Naive thymus-derived CD8-positive, alpha-beta T cell (primary cell): ENCODE results near the gene CHRNA10. TPM values are rescaled to one million over a fixed set of nuclear protein-coding genes. Genes with fewer than 3 reads are reported as not detected.
"Not testable (repeated sequence)": the region's sequence is repeated elsewhere in the genome, so short reads cannot be mapped to it uniquely, and the experiment has no call there.

Experiments used
- ATAC-seq, 2 donors: fragments of 150-1000 bp; cut with Tn5 transposase in 1 of 2; sonication (Bioruptor Pico), chemical (Tn5 transposase) in 1 of 2; 1 replicate in 1 of 2; 2 replicates in 1 of 2; pipeline ENCODE4 v1.10.0; 2021; ENCODE audit warnings: mild to moderate bottlenecking in 2 of 2, moderate library complexity in 2 of 2
- POLR2A ChIA-PET: fragments of 350-600 bp; sonication (Branson Sonifier 250); formaldehyde crosslinking; loops from one replicate; lab custom pipeline; 2021; ENCODE audit warnings: antibody characterized with exemption; lab: Charles Lee
- DNase-seq, 10 donors: peaks; one replicate each; pipeline versions ENCODE4 v3.0.0 to v3.0.0-alpha.2; 2020 to 2022
- H3K27ac Mint-ChIP-seq, 10 donors: one replicate each; pipeline ENCODE4 v1.8.0; 2020 to 2022; ENCODE audit warnings: mild to moderate bottlenecking in 10 of 10, mixed read lengths in 10 of 10, moderate library complexity in 4 of 10, inconsistent platforms in 1 of 10
- H3K27me3 Mint-ChIP-seq, 5 donors: one replicate each; pipeline ENCODE4 v1.8.0; 2021 to 2022; ENCODE audit warnings: mixed read lengths in 5 of 5
- H3K36me3 Mint-ChIP-seq, 3 donors: one replicate each; pipeline ENCODE4 v1.8.0; 2020 to 2022; ENCODE audit warnings: mixed read lengths in 3 of 3, mild to moderate bottlenecking in 2 of 3, inconsistent platforms in 1 of 3
- H3K4me1 Mint-ChIP-seq, 4 donors: one replicate each; pipeline ENCODE4 v1.8.0; 2021 to 2022; ENCODE audit warnings: mixed read lengths in 4 of 4
- H3K4me3 Mint-ChIP-seq, 10 donors: one replicate each; pipeline ENCODE4 v1.8.0; 2020 to 2022; ENCODE audit warnings: mild to moderate bottlenecking in 10 of 10, mixed read lengths in 10 of 10, moderate library complexity in 6 of 10, inconsistent platforms in 1 of 10
- H3K9me3 Mint-ChIP-seq, 9 donors: one replicate each; pipeline ENCODE4 v1.8.0; 2020 to 2022; ENCODE audit warnings: mixed read lengths in 9 of 9, mild to moderate bottlenecking in 3 of 9, inconsistent platforms in 1 of 9, moderate library complexity in 1 of 9
- polyA plus RNA-seq, 3 donors: library from polyadenylated mRNA; unstranded; fragments of 300-500 nt; fragmentation: Illumina TruSeq; gene quantifications; one replicate each; pipeline ENCODE4 v1.2.3, GENCODE V29; 2021
- total RNA-seq, 8 experiments: library from RNA in 2 of 8; stranded (reverse) in 2 of 8; gene quantifications; one replicate each; pipeline ENCODE4 v1.2.3 and lab custom pipeline; 2021 to 2026

The CHRNA10 gene
- total and polyA plus RNA-seq, 5 experiments from 2014 or later, result 0.15 to 5.1 (median 2.0) TPM; not detected in 1

- H3K9me3 Mint-ChIP-seq, result no peaks in the 10 kb centered on the region
- no peak overlapping the region for H3K4me3 Mint-ChIP-seq
- peaks cover 0 to 5% (median 0%) of the 10 kb centered on the region in 4 donors for H3K4me1 Mint-ChIP-seq
- peaks cover 0 to 22% (median 8%) of the 10 kb centered on the region in 3 donors for H3K36me3 Mint-ChIP-seq
- DNase-seq, result no peak
- POLR2A ChIA-PET, result no interaction called here
- ATAC-seq, result no peak
- H3K27me3 Mint-ChIP-seq, result peaks cover 4 to 12% (median 5%) of the 10 kb centered on the region in 5 donors
- no peak overlapping the region for H3K27ac Mint-ChIP-seq
These were observed 8.3 kb downstream of the CHRNA10 start for GRCh38 chr11:3662856-3663255.

DNA sequence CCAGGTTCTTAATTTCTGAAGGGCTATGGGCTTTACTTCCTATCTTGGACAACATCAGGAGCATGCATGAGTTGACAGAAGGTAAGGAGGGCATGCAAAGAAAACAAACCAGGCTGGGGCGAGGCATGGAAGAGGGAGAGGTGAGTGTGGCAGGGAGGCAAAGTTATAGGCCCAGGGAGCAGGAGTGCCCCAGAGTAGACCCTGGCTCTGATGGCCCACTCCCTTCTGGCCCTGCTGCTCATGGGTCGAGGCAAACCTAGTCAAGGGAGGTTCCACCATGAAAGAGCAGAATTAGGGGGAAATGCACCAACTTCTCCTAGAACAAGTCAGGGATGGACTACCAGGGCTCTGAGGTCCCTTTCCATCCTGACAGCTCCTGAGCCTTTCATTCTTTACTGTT is 10.2 kb downstream of the CHRNA10 start:
- peaks cover 0 to 5% (median 0%) of the 10 kb centered on the region in 4 donors for H3K4me1 Mint-ChIP-seq
- no peak overlapping the region for H3K4me3 Mint-ChIP-seq
- H3K27me3 Mint-ChIP-seq, result peaks cover 5 to 12% (median 6%) of the 10 kb centered on the region in 5 donors
- H3K36me3 Mint-ChIP-seq, result peaks cover 0 to 18% (median 4%) of the 10 kb centered on the region in 3 donors
- H3K27ac Mint-ChIP-seq, result no peak overlapping the region
- H3K9me3 Mint-ChIP-seq, result no peaks in the 10 kb centered on the region
- POLR2A ChIA-PET, result no interaction called here
- ATAC-seq (no peak), DNase-seq (peak in 1 of 10 donors; percentile 6)

DNA sequence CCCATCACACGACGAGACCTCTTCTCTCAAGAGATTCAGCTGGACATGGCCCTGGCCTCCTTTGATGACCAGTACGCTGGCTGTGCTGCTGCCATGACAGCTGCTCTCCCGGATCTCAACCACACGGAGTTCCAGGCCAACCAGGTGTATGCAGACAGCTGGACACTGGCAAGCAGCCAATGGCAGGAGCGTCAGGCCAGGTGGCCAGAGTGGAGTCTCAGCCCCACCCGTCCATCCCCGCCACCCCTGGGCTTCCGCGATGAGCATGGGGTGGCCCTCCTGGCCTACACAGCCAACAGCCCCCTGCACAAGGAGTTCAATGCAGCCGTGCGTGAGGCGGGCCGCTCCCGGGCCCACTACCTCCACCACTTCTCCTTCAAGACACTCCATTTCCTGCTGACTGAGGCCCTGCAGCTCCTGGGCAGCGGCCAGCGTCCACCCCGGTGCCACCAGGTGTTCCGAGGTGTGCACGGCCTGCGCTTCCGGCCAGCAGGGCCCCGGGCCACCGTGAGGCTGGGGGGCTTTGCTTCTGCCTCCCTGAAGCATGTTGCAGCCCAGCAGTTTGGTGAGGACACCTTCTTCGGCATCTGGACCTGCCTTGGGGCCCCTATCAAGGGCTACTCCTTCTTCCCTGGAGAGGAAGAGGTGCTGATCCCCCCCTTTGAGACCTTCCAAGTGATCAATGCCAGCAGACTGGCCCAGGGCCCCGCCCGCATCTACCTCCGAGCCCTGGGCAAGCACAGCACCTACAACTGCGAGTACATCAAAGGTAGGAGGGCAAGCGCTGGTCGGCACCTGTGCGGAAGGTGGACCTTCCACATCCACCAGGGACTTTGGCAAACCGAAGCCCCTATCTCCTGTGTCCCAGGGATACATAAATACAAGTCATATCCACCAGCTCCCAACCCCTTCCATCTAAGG is 11.3 kb downstream of the CHRNA10 start:
- Mint-ChIP-seq H3K9me3 (no peaks in the 10 kb centered on the region), H3K4me1 (peaks cover 0 to 2% (median 0%) of the 10 kb centered on the region in 4 donors), H3K4me3 (no peak overlapping the region), H3K27me3 (peaks cover 6 to 12% (median 11%) of the 10 kb centered on the region in 5 donors), H3K36me3 (peaks cover 0 to 7% (median 4%) of the 10 kb centered on the region in 3 donors), H3K27ac (no peak overlapping the region)
- DNase-seq (peak in 1 of 10 donors; percentile 55), ATAC-seq (no peak)
- POLR2A ChIA-PET, result no interaction called here

DNA sequence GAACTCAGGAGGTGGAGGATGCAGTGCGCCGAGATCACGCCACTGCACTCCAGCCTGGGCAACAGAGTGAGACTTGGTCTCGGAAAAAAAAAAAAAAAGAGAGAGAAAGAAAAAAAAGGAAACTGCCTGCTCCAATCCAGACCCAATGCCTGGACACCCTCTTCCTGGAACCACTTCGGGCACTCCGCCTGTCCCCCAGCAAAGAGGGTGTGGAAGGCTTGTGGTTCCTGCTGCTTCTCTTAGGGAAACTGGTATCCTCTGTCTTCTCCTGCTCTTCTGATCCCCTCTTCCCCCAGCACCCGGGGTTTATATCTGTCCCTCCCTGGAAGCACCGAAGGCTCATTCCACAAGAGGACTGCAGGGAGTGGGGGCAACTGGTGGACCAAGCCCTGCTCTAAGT is 12.9 kb downstream of the CHRNA10 start:
- no peaks in the 10 kb centered on the region for H3K4me1 Mint-ChIP-seq
- POLR2A ChIA-PET, result no interaction called here
- no peak for ATAC-seq
- H3K27me3 Mint-ChIP-seq, result peaks cover 6 to 12% (median 12%) of the 10 kb centered on the region in 5 donors
- no peak overlapping the region for H3K27ac Mint-ChIP-seq
- DNase-seq, result peak in 1 of 10 donors; percentile 36
- H3K9me3 Mint-ChIP-seq, result no peaks in the 10 kb centered on the region
- H3K36me3 Mint-ChIP-seq, result no peaks in the 10 kb centered on the region
- H3K4me3 Mint-ChIP-seq, result no peak overlapping the region

DNA sequence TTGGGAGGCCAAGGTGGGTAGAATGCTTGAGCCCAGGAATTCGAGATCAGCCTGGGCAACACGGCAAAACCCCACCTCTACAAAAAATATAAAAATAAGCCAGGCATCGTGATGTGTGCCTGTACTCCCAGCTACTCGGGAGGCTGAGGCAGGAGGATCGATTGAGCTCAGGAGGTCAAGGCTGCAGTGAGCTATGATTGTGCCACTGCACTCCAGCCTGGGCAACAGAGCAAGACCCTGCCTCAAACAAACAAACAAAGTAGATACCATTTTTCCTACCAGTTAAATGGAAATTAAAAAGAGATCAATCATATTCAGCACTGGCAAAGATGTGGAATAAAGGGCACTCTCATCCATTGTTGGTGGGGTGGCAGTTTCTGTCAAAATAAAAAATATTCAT is 13.9 kb downstream of the CHRNA10 start:
- H3K4me1 Mint-ChIP-seq, POLR2A ChIA-PET, ATAC-seq, H3K27ac Mint-ChIP-seq, H3K9me3 Mint-ChIP-seq, DNase-seq, H3K36me3 Mint-ChIP-seq, H3K4me3 Mint-ChIP-seq: not testable (repeated sequence)
- H3K27me3 Mint-ChIP-seq, result peaks cover 6 to 12% (median 12%) of the 10 kb centered on the region in 5 donors

DNA sequence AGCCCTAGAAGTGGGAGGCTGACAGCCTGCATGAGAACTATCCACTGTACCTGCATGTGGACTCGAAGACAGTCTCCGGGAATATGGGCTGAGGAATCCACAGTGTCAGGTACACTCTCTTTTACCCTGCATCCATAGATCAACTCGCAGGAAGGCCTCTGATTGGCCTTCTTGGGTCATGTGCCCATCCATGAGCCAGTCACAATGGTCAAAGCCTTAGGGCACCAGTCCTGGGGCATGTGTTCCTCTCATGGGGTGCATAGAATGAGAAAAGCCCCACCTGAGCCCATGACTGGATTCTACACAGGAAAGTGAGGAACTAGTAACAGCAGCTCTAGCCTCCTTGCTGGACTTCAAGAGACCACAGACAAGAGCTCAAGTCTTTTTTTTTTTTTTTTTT is 15.6 kb downstream of the CHRNA10 start:
- peaks cover 11 to 28% (median 18%) of the 10 kb centered on the region in 5 donors for H3K27me3 Mint-ChIP-seq
- H3K4me1 Mint-ChIP-seq, result no peaks in the 10 kb centered on the region
- no peaks in the 10 kb centered on the region for H3K9me3 Mint-ChIP-seq
- POLR2A ChIA-PET, result no interaction called here
- H3K27ac Mint-ChIP-seq, result no peak overlapping the region
- DNase-seq (peak in 1 of 10 donors; percentile 4), ATAC-seq (no peak)
- no peaks in the 10 kb centered on the region for H3K36me3 Mint-ChIP-seq
- no peak overlapping the region for H3K4me3 Mint-ChIP-seq

DNA sequence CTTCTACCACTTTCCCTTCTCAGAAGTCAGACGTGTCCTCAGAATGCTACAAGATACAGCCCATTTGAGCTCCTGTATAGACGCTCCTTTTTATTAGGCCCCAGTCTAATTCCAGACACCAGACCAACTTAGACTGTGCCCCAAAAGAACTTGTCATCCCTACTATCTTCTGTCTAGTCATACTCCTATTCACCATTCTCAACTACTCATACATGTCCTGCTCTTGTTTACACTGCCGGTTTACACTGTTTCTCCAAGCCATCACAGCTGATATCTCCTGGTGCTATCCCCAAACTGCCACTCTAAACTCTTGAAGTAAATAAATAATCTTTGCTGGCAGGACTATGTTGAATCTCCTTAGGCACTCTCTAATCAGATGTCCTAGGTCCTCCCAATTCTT is 18.7 kb downstream of the CHRNA10 start:
- H3K27ac Mint-ChIP-seq, H3K9me3 Mint-ChIP-seq, POLR2A ChIA-PET, H3K4me3 Mint-ChIP-seq, H3K4me1 Mint-ChIP-seq, DNase-seq, ATAC-seq, H3K36me3 Mint-ChIP-seq: not testable (repeated sequence)
- H3K27me3 Mint-ChIP-seq, result peaks cover 15 to 46% (median 37%) of the 10 kb centered on the region in 5 donors

- peaks cover 34 to 72% (median 49%) of the 10 kb centered on the region in 5 donors for H3K27me3 Mint-ChIP-seq
- H3K4me3 Mint-ChIP-seq, H3K36me3 Mint-ChIP-seq, H3K27ac Mint-ChIP-seq, H3K4me1 Mint-ChIP-seq, POLR2A ChIA-PET, ATAC-seq, H3K9me3 Mint-ChIP-seq: not testable (repeated sequence)
- peak in 1 of 10 donors; percentile 3 for DNase-seq
These were observed 21.8 kb downstream of the CHRNA10 start for GRCh38 chr11:3649374-3649773.

DNA sequence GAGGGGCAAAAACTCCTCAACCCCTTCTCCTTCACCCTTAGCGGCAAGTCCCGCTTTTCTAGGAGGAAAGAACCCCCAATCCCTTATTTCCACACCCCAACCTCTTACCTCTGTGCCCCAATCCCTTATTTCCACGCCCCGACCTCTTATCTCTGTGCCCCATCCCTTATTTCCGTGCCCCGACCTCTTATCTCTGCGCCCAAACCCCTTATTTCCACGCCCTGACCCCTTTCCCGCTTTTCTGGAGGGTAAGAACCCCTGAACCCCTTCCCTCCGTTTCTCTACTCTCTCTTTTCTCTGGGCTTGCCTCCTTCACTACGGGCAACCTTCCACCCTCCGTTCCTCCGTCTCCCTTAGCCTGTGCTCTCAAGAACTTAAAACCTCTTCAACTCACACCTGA is 22.3 kb downstream of the CHRNA10 start:
- not testable (repeated sequence) for H3K27ac Mint-ChIP-seq

DNA sequence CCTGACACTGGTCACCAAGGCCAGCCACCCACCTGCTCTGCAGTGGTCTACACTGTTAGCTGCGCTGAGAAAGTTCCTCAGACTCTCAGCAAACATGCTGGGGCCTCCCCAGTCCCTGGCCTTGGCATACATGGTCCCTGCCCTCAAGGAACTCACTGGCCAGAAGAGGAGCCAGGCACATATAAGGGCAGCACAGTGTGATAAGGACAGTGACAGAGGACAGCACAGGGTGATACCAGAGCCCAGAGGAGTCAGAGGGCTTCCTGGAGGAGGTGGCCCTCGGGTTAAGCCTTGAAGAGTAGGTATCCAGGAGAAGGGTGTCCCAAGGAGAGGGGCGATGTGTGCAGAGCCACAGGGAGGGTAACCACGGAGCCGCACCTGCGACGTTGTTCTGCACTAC is 25.6 kb downstream of the CHRNA10 start:
- Mint-ChIP-seq H3K27me3 (peaks cover 38 to 70% (median 48%) of the 10 kb centered on the region in 5 donors), H3K9me3 (no peaks in the 10 kb centered on the region), H3K4me1 (peaks cover 6 to 20% (median 13%) of the 10 kb centered on the region in 4 donors), H3K36me3 (peaks cover 0 to 2% (median 0%) of the 10 kb centered on the region in 3 donors), H3K27ac (peak overlapping the region in 1 of 10 donors; percentile 47), H3K4me3 (no peak overlapping the region)
- no peak for ATAC-seq
- POLR2A ChIA-PET, result no interaction called here
- DNase-seq, result peak in 1 of 10 donors; percentile 42

More for the DNA sequence above, 22.3 kb downstream of the CHRNA10 start:
- DNase-seq, result peak in 1 of 10 donors; percentile 30
- H3K4me3 Mint-ChIP-seq, H3K9me3 Mint-ChIP-seq, H3K4me1 Mint-ChIP-seq, H3K36me3 Mint-ChIP-seq, POLR2A ChIA-PET, ATAC-seq: not testable (repeated sequence)
- H3K27me3 Mint-ChIP-seq, result peaks cover 37 to 77% (median 52%) of the 10 kb centered on the region in 5 donors

- POLR2A ChIA-PET, result no interaction called here
- Mint-ChIP-seq H3K4me3 (peak within 1 kb of the TSS in 2 of 10 donors; percentile 15 to 43), H3K9me3 (no peaks in the 10 kb centered on the region), H3K36me3 (peaks cover 0 to 2% (median 0%) of the 10 kb centered on the region in 3 donors), H3K4me1 (peaks cover 6 to 20% (median 13%) of the 10 kb centered on the region in 4 donors), H3K27me3 (peaks cover 36 to 63% (median 45%) of the 10 kb centered on the region in 5 donors), H3K27ac (peak within 1 kb of the TSS in 4 of 10 donors; percentile 27 to 47 (median 44))
- ATAC-seq (no peak), DNase-seq (no peak)
These were observed 26.4 kb downstream of the CHRNA10 start, which contains the start of gene ART1 for GRCh38 chr11:3644817-3645235. Gene ART1 (plus strand): TSS chr11:3645128. CDS start chr11:3659214, 14,086 bp downstream.

GRCh38 chr11:3643102-3643546 is 28.1 kb downstream of the CHRNA10 start:
- Mint-ChIP-seq H3K4me3 (peak overlapping the region in 8 of 10 donors; percentile 76 to 87 (median 83)), H3K27me3 (peaks cover 20 to 49% (median 32%) of the 10 kb centered on the region in 5 donors), H3K4me1 (peaks cover 6 to 20% (median 13%) of the 10 kb centered on the region in 4 donors)
- H3K27ac Mint-ChIP-seq, DNase-seq, H3K9me3 Mint-ChIP-seq, H3K36me3 Mint-ChIP-seq, POLR2A ChIA-PET, ATAC-seq: not testable (repeated sequence)
